ENCODE results near the gene WDR90. TPM values are rescaled to one million over a fixed set of nuclear protein-coding genes. Genes with fewer than 3 reads are reported as not detected.

The WDR90 gene
- total RNA-seq, 2 donors from 2014 or later = 28.3 to 57.6 TPM

GRCh38 chr16:625117-625976, 23.8 kb upstream of the WDR90 start:
- ATAC-seq (no peak), DNase-seq (no peak)
- intact Hi-C loops (cut with DNase I, micrococcal nuclease) = no loop called here

GRCh38 chr16:625977-626765, 23.0 kb upstream of the WDR90 start:
- no peak for DNase-seq
- intact Hi-C loops (cut with DNase I, micrococcal nuclease) = no loop called here

GRCh38 chr16:626787-627453, 22.2 kb upstream of the WDR90 start:
- ATAC-seq (no peak), DNase-seq (no peak)
- intact Hi-C loops (cut with DNase I, micrococcal nuclease) = no loop called here

More at GRCh38 chr16:625977-626765, 23.0 kb upstream of the WDR90 start:
- no peak for ATAC-seq

- intact Hi-C loops (cut with DNase I, micrococcal nuclease) = no loop called here
- peak; percentile 12 for ATAC-seq
- no peak for DNase-seq
These were observed 21.5 kb upstream of the WDR90 start for GRCh38 chr16:627454-628239.

DNA sequence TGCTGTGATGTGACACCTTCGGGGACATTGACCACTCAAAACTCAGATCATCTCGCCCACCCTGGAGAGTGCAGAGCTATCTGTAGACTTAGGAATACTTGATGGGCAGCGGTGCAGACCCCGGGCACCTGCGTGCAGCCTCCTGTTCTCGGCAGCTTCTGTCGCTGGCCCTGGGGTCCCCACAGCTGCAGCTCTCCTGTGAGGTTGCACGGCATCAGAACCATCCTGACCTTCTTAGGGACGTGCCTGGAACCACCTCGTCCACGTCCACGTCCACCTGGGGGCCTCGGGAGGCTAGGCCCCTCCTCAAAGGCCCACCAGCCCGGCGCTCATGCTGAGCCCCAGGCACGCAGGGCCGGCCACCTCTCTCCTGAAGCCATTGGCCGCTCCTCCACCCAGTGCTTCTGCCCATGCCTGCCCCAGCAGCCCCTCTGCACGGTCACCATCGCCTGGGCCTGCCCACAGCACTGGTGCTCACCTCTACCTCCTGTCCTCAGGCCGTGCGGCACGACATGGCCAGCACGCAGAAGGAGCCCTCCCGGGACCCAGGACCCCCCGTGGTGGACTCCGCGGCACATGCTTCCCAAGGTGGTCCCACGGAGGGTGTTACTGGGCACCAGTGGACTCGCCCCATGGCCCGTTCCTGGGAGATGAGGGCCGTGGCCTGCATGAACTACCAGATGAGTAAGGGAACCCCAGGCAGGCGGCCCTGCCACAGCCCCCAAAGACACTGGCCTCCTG, 20.7 kb upstream of the WDR90 start:
- intact Hi-C loops (cut with DNase I, micrococcal nuclease) = no loop called here
- DNase-seq (no peak), ATAC-seq (no peak)

DNA sequence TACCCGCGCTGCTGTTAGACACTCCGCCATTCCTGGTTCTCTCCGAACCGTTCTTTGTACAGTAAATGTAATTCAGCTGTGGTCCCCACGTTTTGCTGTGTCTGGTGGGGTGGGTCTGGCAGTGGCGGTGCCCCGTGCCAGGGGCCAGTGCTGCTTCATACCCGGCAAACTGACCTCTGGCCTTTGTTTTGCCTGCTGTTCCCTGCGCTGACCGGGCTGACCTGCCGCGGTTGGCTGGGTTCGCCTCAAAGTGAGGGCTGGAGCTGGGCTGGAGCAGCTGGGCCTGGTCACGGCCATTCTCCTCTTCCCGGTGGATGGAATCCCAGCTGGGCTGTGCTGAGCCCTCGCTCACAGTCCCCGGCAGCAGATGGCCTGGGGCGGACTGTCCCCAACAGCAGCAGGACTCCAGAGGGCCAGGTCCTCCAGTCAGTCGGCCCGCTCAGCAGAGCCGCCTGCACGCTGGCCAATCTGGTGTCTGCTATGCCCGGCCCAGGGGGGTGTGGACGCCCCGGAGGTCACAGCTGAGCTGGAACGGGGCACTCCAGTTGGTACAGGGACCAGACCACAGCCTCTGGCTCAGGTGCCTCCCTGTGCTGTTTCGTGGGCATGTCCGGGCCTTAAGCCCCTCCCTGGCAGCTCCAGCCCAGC, 19.9 kb upstream of the WDR90 start:
- no peak for DNase-seq
- intact Hi-C loops (cut with DNase I, micrococcal nuclease) = no loop called here
- no peak for ATAC-seq

- DNase-seq (no peak), ATAC-seq (peak; percentile 8)
- intact Hi-C loops (cut with DNase I, micrococcal nuclease) = no loop called here
These were observed 19.3 kb upstream of the WDR90 start for GRCh38 chr16:629833-630248.

GRCh38 chr16:630249-630814, 18.8 kb upstream of the WDR90 start:
- DNase-seq (no peak), ATAC-seq (peak; percentile 18)
- intact Hi-C loops (cut with DNase I, micrococcal nuclease) = no loop called here

- ATAC-seq (peak; percentile 51), DNase-seq (peak in 1 of 2 donors; percentile 68)
- intact Hi-C loops (cut with DNase I, micrococcal nuclease) = no loop called here
These were observed 18.3 kb upstream of the WDR90 start, which contains the start of gene WFIKKN1 for GRCh38 chr16:630815-631405. TSS of gene WFIKKN1 (plus strand) at chr16:630985. CDS start at chr16:631254, 269 bp downstream.

DNA sequence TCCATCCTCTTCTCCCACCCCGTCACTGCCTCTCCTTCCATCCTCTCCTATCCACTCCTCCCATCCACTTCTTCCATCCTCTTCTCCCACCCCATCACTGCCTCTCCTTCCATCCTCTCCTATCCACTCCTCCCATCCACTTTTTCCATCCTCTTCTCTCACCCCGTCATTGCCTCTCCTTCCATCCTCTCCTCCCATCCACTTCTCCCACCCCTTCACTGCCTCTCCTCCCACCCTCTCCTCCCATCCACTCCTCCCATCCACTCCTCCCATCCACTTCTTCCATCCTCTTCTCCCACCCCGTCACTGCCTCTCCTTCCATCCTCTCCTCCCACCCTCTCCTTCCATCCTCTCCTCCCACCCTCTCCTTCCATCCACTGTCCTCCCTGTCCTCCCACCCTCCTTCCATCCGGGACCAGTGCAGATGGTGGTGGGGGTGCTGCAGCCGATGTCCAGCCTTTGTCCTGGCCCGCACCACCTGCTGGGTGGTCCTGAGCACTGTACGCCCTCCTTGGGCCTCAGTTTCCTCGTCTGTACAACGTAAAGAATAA, 17.3 kb upstream of the WDR90 start:
- no peak for ATAC-seq
- intact Hi-C loops (cut with DNase I, micrococcal nuclease) = no loop called here
- DNase-seq = no peak

GRCh38 chr16:632486-633335, 16.5 kb upstream of the WDR90 start:
- DNase-seq (no peak), ATAC-seq (no peak)
- intact Hi-C loops (cut with DNase I, micrococcal nuclease) = no loop called here

DNA sequence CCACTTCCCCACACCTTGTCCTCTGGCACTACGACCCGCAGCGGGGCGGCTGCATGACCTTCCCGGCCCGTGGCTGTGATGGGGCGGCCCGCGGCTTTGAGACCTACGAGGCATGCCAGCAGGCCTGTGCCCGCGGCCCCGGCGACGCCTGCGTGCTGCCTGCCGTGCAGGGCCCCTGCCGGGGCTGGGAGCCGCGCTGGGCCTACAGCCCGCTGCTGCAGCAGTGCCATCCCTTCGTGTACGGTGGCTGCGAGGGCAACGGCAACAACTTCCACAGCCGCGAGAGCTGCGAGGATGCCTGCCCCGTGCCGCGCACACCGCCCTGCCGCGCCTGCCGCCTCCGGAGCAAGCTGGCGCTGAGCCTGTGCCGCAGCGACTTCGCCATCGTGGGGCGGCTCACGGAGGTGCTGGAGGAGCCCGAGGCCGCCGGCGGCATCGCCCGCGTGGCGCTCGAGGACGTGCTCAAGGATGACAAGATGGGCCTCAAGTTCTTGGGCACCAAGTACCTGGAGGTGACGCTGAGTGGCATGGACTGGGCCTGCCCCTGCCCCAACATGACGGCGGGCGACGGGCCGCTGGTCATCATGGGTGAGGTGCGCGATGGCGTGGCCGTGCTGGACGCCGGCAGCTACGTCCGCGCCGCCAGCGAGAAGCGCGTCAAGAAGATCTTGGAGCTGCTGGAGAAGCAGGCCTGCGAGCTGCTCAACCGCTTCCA, 15.7 kb upstream of the WDR90 start:
- ATAC-seq = no peak
- intact Hi-C loops (cut with DNase I, micrococcal nuclease) = no loop called here
- no peak for DNase-seq

DNA sequence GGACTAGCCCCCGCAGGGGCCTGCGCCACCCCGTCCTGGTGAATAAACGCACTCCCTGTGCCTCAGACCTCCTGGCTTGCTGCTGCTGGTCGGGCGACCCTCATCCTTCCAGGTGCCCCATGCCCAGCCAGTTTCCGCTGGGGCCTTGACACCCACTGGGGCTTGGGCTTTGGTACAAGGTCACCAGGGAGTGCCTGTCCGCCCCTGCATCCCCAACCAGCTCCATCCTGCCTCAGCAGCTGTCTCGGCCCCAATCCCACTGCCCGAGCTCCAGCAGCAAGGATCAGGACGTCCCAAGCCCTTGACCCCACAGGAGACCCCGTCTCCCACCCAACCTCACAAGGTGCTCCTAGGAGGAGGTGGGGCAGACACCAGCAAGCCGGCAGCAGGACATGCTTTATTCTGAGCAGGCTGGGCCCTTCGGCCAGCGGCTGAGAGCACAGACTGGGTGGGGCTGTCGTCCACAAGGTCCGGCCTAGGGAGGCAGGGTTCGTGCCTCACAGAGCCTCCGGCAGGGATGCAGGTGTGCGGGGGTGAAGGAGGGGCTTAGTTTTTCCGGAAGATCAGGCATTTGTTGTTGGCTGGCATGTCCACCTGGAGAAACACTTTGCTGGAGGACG, 15.0 kb upstream of the WDR90 start:
- intact Hi-C loops (cut with DNase I, micrococcal nuclease) = no loop called here
- ATAC-seq (no peak), DNase-seq (no peak)

DNA sequence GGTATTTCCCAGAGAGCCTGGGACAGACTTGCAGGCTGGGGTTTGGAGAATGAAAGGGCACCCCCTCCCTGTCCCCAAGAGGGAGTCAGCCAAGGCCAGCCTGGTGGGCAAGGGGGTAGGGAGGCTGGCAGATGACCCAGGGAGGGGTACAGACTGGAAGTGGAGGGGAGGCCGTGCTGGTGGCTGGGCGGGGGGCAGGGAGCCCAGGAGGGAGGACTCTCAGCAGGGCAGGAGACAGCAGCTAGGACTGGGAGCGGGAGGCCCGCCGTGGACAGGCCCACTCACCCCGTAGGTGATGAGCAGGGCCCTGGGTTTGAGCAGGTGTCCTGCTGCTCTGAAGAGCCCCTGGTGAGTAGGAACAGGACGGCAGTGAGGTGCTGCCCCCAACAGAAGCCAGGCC, 14.2 kb upstream of the WDR90 start:
- intact Hi-C loops (cut with DNase I, micrococcal nuclease) = no loop called here
- ATAC-seq = no peak
- DNase-seq = no peak
